Astrocyte (in vitro differentiated cells and primary cell): ENCODE results near the gene OSBPL9. TPM values are rescaled to one million over a fixed set of nuclear protein-coding genes. Genes with fewer than 3 reads are reported as not detected.

Experiments
- DNase-seq: peaks from one replicate; pipeline ENCODE4 v3.0.0-alpha.2; 2010; ENCODE audit warnings: low read depth
- FAIRE-seq: peaks from 2 replicates; lab custom pipeline; 2011; peaks lifted over from hg19 to GRCh38; lab: Jason Lieb, UNC
- H2AFZ ChIP-seq: 2 replicates; pipeline ENCODE4 v1.6.0; 2012; ENCODE audit warnings: low read depth, low read length, inconsistent platforms
- H3K27ac ChIP-seq: 2 replicates; pipeline ENCODE4 v1.5.1; 2011; ENCODE audit warnings: low read depth, low read length, inconsistent platforms
- H3K27me3 ChIP-seq: 2 replicates; pipeline ENCODE4 v1.6.0; 2011; ENCODE audit warnings: low read length, inconsistent platforms; ENCODE audit not compliant: insufficient read depth
- H3K36me3 ChIP-seq: 2 replicates; pipeline ENCODE4 v1.5.1; 2011; ENCODE audit warnings: low read length, inconsistent platforms; ENCODE audit not compliant: insufficient read depth
- H3K4me1 ChIP-seq: 2 replicates; pipeline ENCODE4 v1.5.1; 2011; ENCODE audit warnings: low read length, inconsistent platforms; ENCODE audit not compliant: insufficient read depth
- H3K4me2 ChIP-seq: 2 replicates; pipeline ENCODE4 v1.6.0; 2012; ENCODE audit warnings: low read length, inconsistent platforms
- H3K4me3 ChIP-seq: 2 replicates; pipeline ENCODE4 v1.5.1; 2011; ENCODE audit warnings: low read depth, mild to moderate bottlenecking, low read length, inconsistent platforms; ENCODE audit not compliant: insufficient read depth
- H3K79me2 ChIP-seq: 2 replicates; pipeline ENCODE4 v1.6.0; 2012; ENCODE audit warnings: mild to moderate bottlenecking, low read length, inconsistent platforms; ENCODE audit not compliant: insufficient read depth
- H3K9ac ChIP-seq: 2 replicates; pipeline ENCODE4 v1.6.0; 2012; ENCODE audit warnings: mild to moderate bottlenecking, low read length, inconsistent platforms
- H3K9me3 ChIP-seq: 2 replicates; pipeline ENCODE4 v1.5.1; 2012; ENCODE audit warnings: low read depth, mild to moderate bottlenecking, low read length, inconsistent platforms; ENCODE audit not compliant: insufficient read depth
- H4K20me1 ChIP-seq: 2 replicates; pipeline ENCODE4 v1.6.0; 2012; ENCODE audit warnings: low read length, inconsistent platforms; ENCODE audit not compliant: insufficient read depth
- H3K27ac Mint-ChIP-seq: one replicate; pipeline ENCODE4 v1.8.0; 2021; ENCODE audit warnings: mild to moderate bottlenecking, mixed read lengths; ENCODE audit not compliant: unreplicated experiment
- H3K27me3 Mint-ChIP-seq: one replicate; pipeline ENCODE4 v1.8.0; 2021; ENCODE audit warnings: low read depth, mixed read lengths; ENCODE audit not compliant: unreplicated experiment
- H3K36me3 Mint-ChIP-seq: one replicate; pipeline ENCODE4 v1.8.0; 2021; ENCODE audit warnings: low read depth, mixed read lengths; ENCODE audit not compliant: unreplicated experiment
- H3K4me1 Mint-ChIP-seq: one replicate; pipeline ENCODE4 v1.8.0; 2021; ENCODE audit warnings: low read depth, mixed read lengths; ENCODE audit not compliant: unreplicated experiment
- H3K4me3 Mint-ChIP-seq: one replicate; pipeline ENCODE4 v1.8.0; 2021; ENCODE audit warnings: mild to moderate bottlenecking, moderate library complexity, mixed read lengths; ENCODE audit not compliant: unreplicated experiment
- H3K9me3 Mint-ChIP-seq: one replicate; pipeline ENCODE4 v1.8.0; 2021; ENCODE audit warnings: mild to moderate bottlenecking, mixed read lengths; ENCODE audit not compliant: unreplicated experiment
- CTCF ChIP-seq: IDR thresholded peaks from 2 replicates; pipeline ENCODE4 v1.5.1; 2011; ENCODE audit warnings: low read depth, mild to moderate bottlenecking, inconsistent platforms, low read length, moderate library complexity; ENCODE audit not compliant: insufficient read depth
- EZH2 ChIP-seq: IDR thresholded peaks from 2 replicates; pipeline ENCODE4 v1.6.1; 2012; ENCODE audit warnings: mild to moderate bottlenecking, low read length, inconsistent platforms; ENCODE audit not compliant: insufficient read depth
- total RNA-seq: library from RNA; stranded (reverse); gene quantifications from 2 replicates; pipeline ENCODE4 v1.2.1, GENCODE V29; 2021

OSBPL9 gene
- total RNA-seq, 1 donor from 2014 or later = 117 TPM

DNA sequence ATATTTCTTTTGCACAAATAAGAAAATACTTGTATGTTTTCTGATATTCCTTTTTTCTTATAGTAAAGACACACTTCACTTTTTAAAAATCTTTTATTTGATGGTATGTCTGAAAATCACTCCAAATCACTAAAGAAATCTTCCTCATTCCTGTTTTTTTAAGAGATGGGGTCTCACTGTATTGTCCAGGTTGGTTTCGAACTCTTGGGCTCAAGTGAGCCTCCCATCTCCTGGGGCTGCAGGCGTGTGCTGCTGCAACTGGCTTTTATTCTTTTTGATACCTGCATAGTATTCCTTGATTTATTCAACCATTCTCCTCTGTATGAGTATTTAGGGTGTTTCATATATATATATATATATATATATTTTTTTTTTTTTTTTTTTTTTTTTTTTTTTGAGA, 88.1 kb downstream of the OSBPL9 start:
- Mint-ChIP-seq H3K36me3 (peaks cover 3% of the 10 kb centered on the region), H3K27me3 (no peaks in the 10 kb centered on the region), H3K9me3 (no peaks in the 10 kb centered on the region), H3K4me1 (peaks cover 3% of the 10 kb centered on the region), H3K27ac (no peak overlapping the region), H3K4me3 (no peak overlapping the region)
- Histone ChIP-seq H3K79me2 (peaks cover 31% of the 10 kb centered on the region), H4K20me1 (peaks cover 23% of the 10 kb centered on the region), H3K27me3 (no peaks in the 10 kb centered on the region), H3K4me3 (no peak overlapping the region), H3K9me3 (peaks cover 2% of the 10 kb centered on the region), H3K9ac (no peak overlapping the region), H3K4me1 (no peaks in the 10 kb centered on the region), H3K36me3 (no peaks in the 10 kb centered on the region), H3K4me2 (no peak overlapping the region), H3K27ac (no peak overlapping the region), H2AFZ (no peak overlapping the region)
- no peak for FAIRE-seq
- TF ChIP-seq EZH2 (no peak), CTCF (no peak)
- no peak for DNase-seq

- Mint-ChIP-seq H3K9me3 (peaks cover 4% of the 10 kb centered on the region), H3K36me3 (peaks cover 5% of the 10 kb centered on the region), H3K27me3 (no peaks in the 10 kb centered on the region), H3K4me3 (no peak overlapping the region), H3K4me1 (no peaks in the 10 kb centered on the region), H3K27ac (no peak overlapping the region)
- Histone ChIP-seq H3K4me3 (no peak overlapping the region), H3K9ac (no peak overlapping the region), H3K27me3 (no peaks in the 10 kb centered on the region), H3K36me3 (no peaks in the 10 kb centered on the region), H3K9me3 (peaks cover 2% of the 10 kb centered on the region), H3K4me2 (no peak overlapping the region), H3K79me2 (peaks cover 30% of the 10 kb centered on the region), H3K27ac (no peak overlapping the region), H3K4me1 (no peaks in the 10 kb centered on the region), H2AFZ (no peak overlapping the region), H4K20me1 (peaks cover 23% of the 10 kb centered on the region)
- DNase-seq = no peak
- TF ChIP-seq CTCF (no peak), EZH2 (no peak)
- FAIRE-seq = no peak
Measured at GRCh38 chr1:51708911-51709760, 92.2 kb downstream of the OSBPL9 start.

GRCh38 chr1:51709951-51710350, 93.1 kb downstream of the OSBPL9 start:
- H3K9me3 ChIP-seq = peaks cover 2% of the 10 kb centered on the region
- Mint-ChIP-seq H3K27ac (no peak overlapping the region), H3K9me3 (peaks cover 4% of the 10 kb centered on the region), H3K36me3 (peaks cover 5% of the 10 kb centered on the region), H3K4me3 (no peak overlapping the region), H3K27me3 (no peaks in the 10 kb centered on the region), H3K4me1 (no peaks in the 10 kb centered on the region)
- H4K20me1 ChIP-seq = peaks cover 18% of the 10 kb centered on the region
- DNase-seq (no peak), FAIRE-seq (no peak)
- peaks cover 30% of the 10 kb centered on the region for H3K79me2 ChIP-seq
- H3K4me2 ChIP-seq = no peak overlapping the region
- no peak overlapping the region for H3K9ac ChIP-seq
- TF ChIP-seq EZH2 = no peak
- TF ChIP-seq CTCF = no peak
- no peak overlapping the region for H3K27ac ChIP-seq
- H3K4me3 ChIP-seq = no peak overlapping the region
- H2AFZ ChIP-seq = no peak overlapping the region
- no peaks in the 10 kb centered on the region for H3K4me1 ChIP-seq
- H3K36me3 ChIP-seq = no peaks in the 10 kb centered on the region
- no peaks in the 10 kb centered on the region for H3K27me3 ChIP-seq
